ENCODE results near the gene CCDC18. TPM values are rescaled to one million over a fixed set of nuclear protein-coding genes. Genes with fewer than 3 reads are reported as not detected.

Gene CCDC18
- total RNA-seq, 2 donors from 2014 or later = 27.0 to 30.1 TPM

GRCh38 chr1:93306920-93307319, 126.4 kb downstream of the CCDC18 start:
- ATAC-seq (replicated peaks in 1 of 2) = no peak
- H3K9me3 Mint-ChIP-seq = no peaks in the 10 kb centered on the region
- no peaks in the 10 kb centered on the region for H3K27me3 Mint-ChIP-seq (ENCODE audit: low read depth)

GRCh38 chr1:93313026-93313425, 132.5 kb downstream of the CCDC18 start:
- no peaks in the 10 kb centered on the region for H3K9me3 Mint-ChIP-seq
- no peak overlapping the region for H3K27ac Mint-ChIP-seq
- peaks cover 2 to 4% of the 10 kb centered on the region in 2 donors for H3K36me3 Mint-ChIP-seq (ENCODE audit: insufficient read depth in 2 of 2)
- H3K4me3 Mint-ChIP-seq = no peak overlapping the region
- H3K27me3 Mint-ChIP-seq (ENCODE audit: low read depth) = no peaks in the 10 kb centered on the region
- ATAC-seq (replicated peaks in 1 of 2) (no peak), DNase-seq (no peak)
- H3K4me1 Mint-ChIP-seq (ENCODE audit: low read depth) = no peaks in the 10 kb centered on the region

More at GRCh38 chr1:93306920-93307319, 126.4 kb downstream of the CCDC18 start:
- H3K27ac Mint-ChIP-seq = no peak overlapping the region
- no peak for DNase-seq
- H3K36me3 Mint-ChIP-seq (ENCODE audit: insufficient read depth in 2 of 2) = peaks cover 3 to 4% of the 10 kb centered on the region in 2 donors
- H3K4me1 Mint-ChIP-seq (ENCODE audit: low read depth) = no peaks in the 10 kb centered on the region
- no peak overlapping the region for H3K4me3 Mint-ChIP-seq

GRCh38 chr1:93317207-93317606, 136.7 kb downstream of the CCDC18 start:
- H3K9me3 Mint-ChIP-seq = no peaks in the 10 kb centered on the region
- no peak for ATAC-seq (replicated peaks in 1 of 2)
- H3K27ac Mint-ChIP-seq = no peak overlapping the region
- no peaks in the 10 kb centered on the region for H3K36me3 Mint-ChIP-seq (ENCODE audit: insufficient read depth in 2 of 2)
- H3K4me1 Mint-ChIP-seq (ENCODE audit: low read depth) = no peaks in the 10 kb centered on the region
- H3K27me3 Mint-ChIP-seq (ENCODE audit: low read depth) = no peaks in the 10 kb centered on the region
- no peak overlapping the region for H3K4me3 Mint-ChIP-seq
- DNase-seq = no peak

GRCh38 chr1:93317943-93318342, 137.4 kb downstream of the CCDC18 start:
- no peaks in the 10 kb centered on the region for H3K36me3 Mint-ChIP-seq (ENCODE audit: insufficient read depth in 2 of 2)
- H3K27ac Mint-ChIP-seq = no peak overlapping the region
- no peaks in the 10 kb centered on the region for H3K27me3 Mint-ChIP-seq (ENCODE audit: low read depth)
- H3K4me1 Mint-ChIP-seq (ENCODE audit: low read depth) = no peaks in the 10 kb centered on the region
- no peak overlapping the region for H3K4me3 Mint-ChIP-seq
- H3K9me3 Mint-ChIP-seq = no peaks in the 10 kb centered on the region
- DNase-seq = no peak
- ATAC-seq (replicated peaks in 1 of 2) = no peak

- H3K4me1 Mint-ChIP-seq (ENCODE audit: low read depth) = no peaks in the 10 kb centered on the region
- no peaks in the 10 kb centered on the region for H3K9me3 Mint-ChIP-seq
- H3K4me3 Mint-ChIP-seq = no peak overlapping the region
- H3K27me3 Mint-ChIP-seq (ENCODE audit: low read depth) = no peaks in the 10 kb centered on the region
- H3K36me3 Mint-ChIP-seq (ENCODE audit: insufficient read depth in 2 of 2) = no peaks in the 10 kb centered on the region
- H3K27ac Mint-ChIP-seq = no peak overlapping the region
- ATAC-seq (replicated peaks in 1 of 2) (no peak), DNase-seq (no peak)
These were observed 141.2 kb downstream of the CCDC18 start for GRCh38 chr1:93321720-93322119.

- H3K4me3 Mint-ChIP-seq = no peak overlapping the region
- no peaks in the 10 kb centered on the region for H3K4me1 Mint-ChIP-seq (ENCODE audit: low read depth)
- no peak overlapping the region for H3K27ac Mint-ChIP-seq
- H3K9me3 Mint-ChIP-seq = no peaks in the 10 kb centered on the region
- H3K27me3 Mint-ChIP-seq (ENCODE audit: low read depth) = no peaks in the 10 kb centered on the region
- DNase-seq (no peak), ATAC-seq (replicated peaks in 1 of 2) (no peak)
- H3K36me3 Mint-ChIP-seq (ENCODE audit: insufficient read depth in 2 of 2) = no peaks in the 10 kb centered on the region
These were observed 141.8 kb downstream of the CCDC18 start for GRCh38 chr1:93322349-93322748.

- Mint-ChIP-seq H3K27ac (no peak overlapping the region), H3K36me3 (ENCODE audit: insufficient read depth in 2 of 2) (no peaks in the 10 kb centered on the region), H3K4me3 (no peak overlapping the region), H3K4me1 (ENCODE audit: low read depth) (no peaks in the 10 kb centered on the region), H3K9me3 (no peaks in the 10 kb centered on the region), H3K27me3 (ENCODE audit: low read depth) (no peaks in the 10 kb centered on the region)
- DNase-seq = no peak
- ATAC-seq (replicated peaks in 1 of 2) = no peak
These were observed 142.8 kb downstream of the CCDC18 start for GRCh38 chr1:93323185-93323820.

- H3K4me1 Mint-ChIP-seq (ENCODE audit: low read depth) = no peaks in the 10 kb centered on the region
- ATAC-seq (replicated peaks in 1 of 2) (no peak), DNase-seq (no peak)
- no peaks in the 10 kb centered on the region for H3K27me3 Mint-ChIP-seq (ENCODE audit: low read depth)
- no peaks in the 10 kb centered on the region for H3K36me3 Mint-ChIP-seq (ENCODE audit: insufficient read depth in 2 of 2)
- no peak overlapping the region for H3K27ac Mint-ChIP-seq
- no peak overlapping the region for H3K4me3 Mint-ChIP-seq
- H3K9me3 Mint-ChIP-seq = no peaks in the 10 kb centered on the region
These were observed 144.3 kb downstream of the CCDC18 start for GRCh38 chr1:93324486-93325464.

Other genes with a start within 250 kb of the CCDC18 start
- 1 to 10 TPM; 8.4 to 9.3 TPM for gene DIPK1A, start 219.3 kb upstream of the CCDC18 start, total RNA-seq
- 10 to 100 TPM; 45.6 to 51.7 TPM for gene MTF2, start 101.4 kb upstream of the CCDC18 start, total RNA-seq
- 10 to 100 TPM; 50.2 to 65.3 TPM for gene TMED5, start 311 bp upstream of the CCDC18 start, total RNA-seq
- 10 to 100 TPM; 78.4 to 86.2 TPM for gene DR1, start 165.2 kb downstream of the CCDC18 start, total RNA-seq